Measurements from ENCODE around the gene CHD9.

DNA sequence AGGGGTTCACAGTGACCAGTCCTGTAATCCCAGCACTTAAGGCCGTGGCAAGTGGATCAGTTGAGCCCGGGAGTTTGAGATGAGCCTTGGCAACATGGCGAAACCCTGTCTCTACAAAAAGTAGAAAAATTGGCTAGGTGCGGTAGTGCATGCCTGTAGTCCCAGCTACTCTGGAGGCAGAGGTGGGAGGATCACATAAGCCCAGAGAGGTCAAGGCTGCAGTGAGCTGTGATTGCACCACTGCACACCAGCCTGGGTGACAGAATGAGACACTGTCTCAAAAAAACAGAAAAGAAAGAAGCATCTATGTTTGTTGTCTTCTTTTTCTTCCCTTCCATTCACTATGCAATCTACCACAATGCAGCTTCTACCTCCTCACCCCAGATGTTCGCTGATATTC lies 227.5 kb downstream of the CHD9 start:
- TF ChIP-seq POLR2AphosphoS5 (IDR thresholded peaks at IDR 0.05) (no peak), POLR2A (IDR thresholded peaks at IDR 0.05) (no peak)
- TF ChIP-seq, protein P1, sequence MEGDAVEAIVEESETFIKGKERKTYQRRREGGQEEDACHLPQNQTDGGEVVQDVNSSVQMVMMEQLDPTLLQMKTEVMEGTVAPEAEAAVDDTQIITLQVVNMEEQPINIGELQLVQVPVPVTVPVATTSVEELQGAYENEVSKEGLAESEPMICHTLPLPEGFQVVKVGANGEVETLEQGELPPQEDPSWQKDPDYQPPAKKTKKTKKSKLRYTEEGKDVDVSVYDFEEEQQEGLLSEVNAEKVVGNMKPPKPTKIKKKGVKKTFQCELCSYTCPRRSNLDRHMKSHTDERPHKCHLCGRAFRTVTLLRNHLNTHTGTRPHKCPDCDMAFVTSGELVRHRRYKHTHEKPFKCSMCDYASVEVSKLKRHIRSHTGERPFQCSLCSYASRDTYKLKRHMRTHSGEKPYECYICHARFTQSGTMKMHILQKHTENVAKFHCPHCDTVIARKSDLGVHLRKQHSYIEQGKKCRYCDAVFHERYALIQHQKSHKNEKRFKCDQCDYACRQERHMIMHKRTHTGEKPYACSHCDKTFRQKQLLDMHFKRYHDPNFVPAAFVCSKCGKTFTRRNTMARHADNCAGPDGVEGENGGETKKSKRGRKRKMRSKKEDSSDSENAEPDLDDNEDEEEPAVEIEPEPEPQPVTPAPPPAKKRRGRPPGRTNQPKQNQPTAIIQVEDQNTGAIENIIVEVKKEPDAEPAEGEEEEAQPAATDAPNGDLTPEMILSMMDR (IDR thresholded peaks at IDR 0.05): no peak

All from sigmoid colon (tissue), 4 donors.